Midbrain (tissue), 1 donor: Measurements from ENCODE around the gene ABCF2.

Source experiments
- DNase-seq: peaks from one replicate; lab custom pipeline; 2025; lab: John Stamatoyannopoulos, UW

The ABCF2 gene

DNA sequence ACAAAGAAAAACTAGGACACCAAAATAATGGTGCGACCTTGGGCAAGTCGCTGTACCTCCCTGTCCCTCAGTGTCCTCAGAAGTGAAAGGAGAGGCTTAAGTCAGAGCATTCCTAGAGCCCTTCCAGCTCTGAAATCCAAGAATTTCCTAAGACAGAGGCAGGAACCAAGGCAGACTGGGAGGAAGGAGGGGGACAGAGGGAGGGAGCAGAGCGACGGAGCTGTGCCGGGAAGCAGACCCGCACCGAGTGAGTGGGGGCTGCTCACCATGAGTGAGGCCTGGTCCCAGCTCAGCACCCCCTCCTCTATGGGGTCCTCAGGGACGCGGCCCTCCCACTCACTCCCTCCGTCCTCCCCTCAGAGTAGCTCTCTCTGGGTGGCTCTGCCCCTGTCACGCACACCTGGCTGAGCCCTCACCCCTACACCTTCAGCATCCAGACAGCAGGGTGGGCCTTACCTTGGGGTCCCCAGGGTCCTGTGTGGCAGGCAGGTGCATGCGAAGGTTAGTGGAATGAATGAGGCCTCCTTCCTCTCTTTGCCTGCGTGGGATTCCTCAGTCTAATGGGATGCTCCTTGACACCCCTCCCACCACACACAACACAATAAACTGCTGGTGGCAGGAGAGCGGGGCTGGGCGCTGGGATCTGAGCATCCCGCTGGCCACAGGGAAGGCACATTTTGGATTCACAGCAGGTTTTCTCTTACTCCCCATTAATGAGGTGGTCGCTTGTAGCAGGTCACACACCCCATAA lies 26.1 kb upstream of the ABCF2 start:
- no peak for DNase-seq

DNA sequence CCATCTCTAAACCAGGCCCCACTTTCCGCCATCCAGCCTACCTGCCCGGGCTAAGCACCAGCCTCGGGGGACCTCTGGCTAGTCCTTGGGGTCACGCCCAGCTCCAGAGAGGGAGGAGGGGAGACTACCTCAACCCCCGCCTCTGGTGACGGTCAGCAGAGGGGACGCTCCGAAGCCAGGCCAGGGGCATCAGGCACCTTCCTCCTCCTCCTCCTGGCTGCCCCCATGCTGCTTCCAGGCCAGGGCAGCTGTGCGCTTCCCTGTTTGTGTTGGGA lies 25.5 kb upstream of the ABCF2 start:
- DNase-seq: no peak

DNA sequence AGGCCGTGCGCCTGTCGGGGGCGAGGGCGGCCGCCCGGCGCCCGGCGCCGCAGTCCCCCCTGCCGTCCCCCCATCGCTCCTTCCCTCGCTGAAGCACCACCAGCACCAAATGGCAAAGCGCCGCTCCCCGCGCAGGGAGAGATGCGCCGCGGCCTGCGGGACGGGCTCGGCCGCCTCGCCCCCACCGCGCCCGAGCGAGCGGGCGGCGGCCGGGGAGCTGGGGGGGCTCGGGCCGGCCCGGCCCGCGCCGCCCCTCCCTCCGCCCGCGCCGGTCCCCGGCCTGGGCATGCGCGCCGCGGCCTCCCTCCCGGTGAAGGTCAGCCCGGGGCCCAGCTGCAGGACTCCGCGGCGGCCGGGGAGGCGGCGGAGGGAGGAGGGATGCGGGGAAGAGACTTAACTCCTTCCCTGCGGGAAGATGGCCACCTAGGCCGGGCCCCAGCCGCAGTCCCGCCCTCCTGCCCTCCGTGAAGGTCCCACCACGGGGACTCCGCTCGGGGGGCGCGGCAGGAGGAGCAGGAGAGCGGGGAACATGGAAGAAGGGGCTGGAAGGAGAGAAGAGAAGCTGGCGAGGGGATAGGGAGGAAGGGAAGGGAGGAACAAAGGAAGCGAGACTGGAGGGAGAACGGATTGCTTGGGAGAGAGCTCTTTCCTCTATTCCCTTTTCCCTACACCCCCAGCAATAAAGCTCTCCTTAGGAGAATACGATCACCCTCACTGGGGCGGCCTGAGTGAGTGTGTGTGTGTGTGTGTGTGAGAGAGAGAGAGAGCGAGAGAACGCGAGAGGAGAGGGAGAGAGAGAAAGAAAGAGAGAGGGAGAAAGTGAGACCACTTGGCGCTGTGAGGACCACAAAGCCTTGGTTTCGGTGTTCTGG lies 24.9 kb upstream of the ABCF2 start:
- DNase-seq: peak; percentile 85

DNA sequence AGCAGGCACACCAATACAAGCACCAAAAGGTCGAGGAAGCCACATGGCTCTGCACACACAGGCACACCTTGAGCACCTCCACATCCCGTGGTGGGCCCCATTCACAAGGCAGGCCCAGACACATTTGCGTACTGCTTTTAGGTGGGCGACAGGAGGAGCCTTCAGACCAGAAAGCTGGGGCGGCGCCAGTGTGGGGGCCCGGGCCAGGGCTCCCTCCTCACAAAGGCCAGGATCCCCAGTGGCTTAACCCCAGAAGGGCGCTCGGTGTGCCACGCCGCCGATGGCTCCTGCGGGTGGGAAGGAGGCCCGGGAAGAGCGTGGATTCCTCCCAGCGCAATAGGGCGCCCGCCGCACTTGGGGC lies 24.3 kb upstream of the ABCF2 start:
- no peak for DNase-seq

DNA sequence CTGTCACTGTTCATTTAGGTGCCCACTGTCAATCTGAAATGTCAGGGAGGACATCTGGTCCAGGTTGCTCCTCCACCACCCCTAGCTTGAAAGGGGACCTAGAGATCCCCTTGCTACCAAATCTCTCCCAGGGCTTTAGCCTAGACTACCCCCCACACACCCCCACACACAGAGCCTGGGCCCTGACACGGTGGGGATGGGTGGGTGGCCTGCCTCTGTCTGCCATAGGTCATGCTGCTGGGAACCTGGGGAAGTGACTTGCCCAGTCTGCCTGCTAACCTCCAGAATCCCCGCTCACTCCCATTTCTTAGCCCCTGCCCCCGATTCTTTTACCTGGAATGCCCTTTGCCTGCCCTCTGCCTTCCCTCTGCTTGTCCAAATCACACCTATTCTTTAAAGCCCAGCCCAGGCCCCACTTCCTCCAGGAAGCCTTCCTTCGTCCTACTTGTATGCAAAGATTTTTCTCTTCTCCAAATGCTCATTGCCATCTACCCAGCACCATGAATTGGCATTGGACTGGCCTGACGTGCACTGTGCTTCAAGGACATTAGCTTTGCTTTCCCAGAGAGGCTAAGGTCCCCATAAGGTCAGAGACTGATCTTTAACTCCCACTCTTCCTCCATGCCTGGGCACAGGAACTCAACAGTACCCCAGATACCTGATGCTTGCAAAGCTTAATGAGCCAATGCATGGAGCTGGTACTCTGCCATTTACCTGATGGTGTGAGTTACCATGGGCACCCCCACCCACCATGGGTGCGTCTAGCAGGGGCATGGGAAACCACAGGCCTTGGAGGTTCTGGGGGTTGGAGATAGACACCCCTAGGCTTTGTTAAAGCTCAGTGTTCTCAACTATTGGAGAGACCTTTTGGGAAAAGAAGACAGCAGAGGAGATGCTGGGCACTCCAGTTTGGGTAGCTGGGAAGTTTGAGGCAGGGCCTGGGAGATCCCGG lies 23.5 kb upstream of the ABCF2 start:
- DNase-seq: no peak

DNA sequence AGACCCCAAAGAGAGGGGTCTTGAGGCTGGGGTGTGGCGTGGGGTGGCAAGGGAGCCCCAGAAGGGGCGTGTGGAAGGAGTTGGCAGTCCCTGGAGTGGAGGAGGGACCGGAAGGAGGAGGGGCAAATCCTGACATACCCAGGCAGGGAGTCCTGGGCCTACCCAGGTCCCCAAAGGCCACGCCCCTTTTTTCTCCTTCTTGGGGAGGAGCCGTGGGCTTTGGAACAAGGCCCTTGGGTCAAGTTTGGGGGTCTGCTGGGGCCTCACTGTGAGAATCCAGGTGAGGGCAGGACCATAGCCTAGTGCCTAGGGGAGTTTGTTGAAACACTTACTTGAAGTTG lies 22.7 kb upstream of the ABCF2 start:
- DNase-seq: peak; percentile 26

DNA sequence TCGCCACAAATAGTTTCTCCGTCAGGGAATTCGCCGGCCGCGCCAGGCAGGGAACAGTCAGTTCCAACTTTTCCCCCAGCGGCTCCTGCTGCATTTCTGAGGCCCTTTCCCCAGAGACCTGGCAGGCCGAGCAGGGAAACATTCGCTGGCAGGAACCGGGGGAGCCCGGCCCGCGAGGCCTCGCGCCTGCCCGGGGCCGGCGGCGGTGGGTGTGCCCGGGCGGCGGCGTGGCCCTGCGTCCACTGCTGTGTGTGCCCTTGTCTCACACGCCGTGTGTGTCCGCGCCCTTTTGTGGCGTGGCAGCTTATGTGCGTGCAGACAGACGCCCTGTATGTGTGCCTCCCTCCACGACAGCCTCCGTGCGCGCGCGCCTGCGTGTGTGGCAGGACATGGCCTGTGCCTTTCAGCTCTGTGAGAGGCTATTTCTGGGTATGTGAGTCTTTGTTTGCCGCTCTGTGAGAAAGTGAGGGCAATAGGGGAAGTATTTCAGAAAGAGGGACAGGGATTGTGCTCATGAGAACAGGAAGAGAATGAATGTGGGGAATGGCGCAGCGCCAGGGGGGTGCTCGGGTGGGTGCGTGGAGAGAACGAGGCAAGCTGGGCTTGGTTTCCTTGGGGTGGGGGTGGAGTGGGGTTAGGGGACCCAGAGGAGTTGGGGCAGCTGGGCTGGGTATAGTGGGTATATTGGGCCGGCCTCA lies 22.2 kb upstream of the ABCF2 start:
- DNase-seq: peak; percentile 68

DNA sequence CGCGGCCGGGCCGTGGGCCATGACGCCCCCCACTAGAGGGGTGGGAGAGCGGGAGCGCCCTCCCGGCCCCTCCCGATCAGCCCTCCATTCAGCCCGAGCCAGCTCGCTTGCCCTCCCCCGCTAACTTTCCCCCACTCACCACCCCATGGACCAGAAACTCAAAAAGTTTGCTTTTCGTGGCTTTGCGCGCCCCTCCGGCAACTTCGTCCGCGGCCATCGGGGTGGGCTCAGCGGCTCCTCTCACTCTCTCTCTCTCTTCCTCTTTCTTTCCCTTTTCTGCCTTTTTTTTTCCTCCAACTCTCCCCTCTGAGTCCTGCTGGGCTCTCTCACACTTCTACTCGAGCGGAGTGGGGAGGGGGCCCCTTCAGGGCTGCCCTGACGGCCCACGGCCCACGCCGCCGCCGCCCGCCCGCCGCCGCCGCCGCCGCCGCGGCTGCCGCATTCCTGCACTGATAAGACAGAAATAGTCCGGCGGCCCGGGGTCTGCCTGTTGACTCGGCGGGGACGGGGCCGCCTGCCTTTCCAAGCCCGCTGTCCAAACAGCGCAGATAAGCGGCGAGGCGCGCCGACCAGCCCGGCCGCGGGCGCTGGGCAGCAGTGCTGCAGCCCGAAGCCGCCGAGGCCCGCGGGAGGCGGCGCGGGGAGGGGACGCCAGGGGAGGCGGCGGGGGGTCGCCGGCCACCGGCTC lies 21.5 kb upstream of the ABCF2 start, which contains the start of gene SMARCD3:
TSS of gene SMARCD3 (minus strand) at position 349 of the 688 bp plus-strand sequence. CDS start at position 217, 132 bp downstream.
- DNase-seq: peak; percentile 50

DNA sequence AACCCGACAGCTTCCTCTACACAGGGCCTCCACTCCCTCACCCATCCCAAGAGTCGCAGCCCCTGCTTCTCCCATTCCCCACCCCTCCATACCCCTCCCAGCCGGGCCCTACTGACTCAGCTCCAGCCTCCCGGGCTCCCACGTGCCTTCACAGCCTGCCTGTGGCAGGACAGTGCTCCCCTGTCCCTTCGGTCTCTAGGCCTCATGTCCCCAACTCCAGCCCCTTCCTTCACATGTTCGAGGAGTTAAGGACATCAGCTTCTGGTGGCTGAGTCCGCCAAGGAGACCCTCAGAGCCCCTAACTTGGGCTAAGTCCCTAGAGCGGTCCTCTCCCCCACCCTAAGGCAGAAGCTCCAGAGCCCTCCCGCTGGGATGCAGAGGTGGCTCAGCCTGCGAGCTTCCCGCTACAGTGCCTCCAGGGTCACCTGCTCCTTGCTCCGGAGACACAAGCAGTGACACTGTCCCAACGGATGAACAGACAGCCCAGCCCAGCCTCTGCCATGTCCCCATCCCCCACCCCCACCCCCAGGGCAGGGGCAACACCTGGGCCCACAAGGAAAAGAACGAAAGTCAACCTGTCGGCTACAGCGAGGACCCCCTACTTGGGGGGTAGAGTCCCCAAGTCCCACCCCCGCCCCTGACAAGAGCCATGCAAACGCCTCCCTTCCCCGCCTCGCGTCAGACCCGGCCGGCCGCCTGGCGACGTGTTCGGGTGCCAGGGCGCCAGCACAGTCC lies 20.8 kb upstream of the ABCF2 start:
- no peak for DNase-seq

DNA sequence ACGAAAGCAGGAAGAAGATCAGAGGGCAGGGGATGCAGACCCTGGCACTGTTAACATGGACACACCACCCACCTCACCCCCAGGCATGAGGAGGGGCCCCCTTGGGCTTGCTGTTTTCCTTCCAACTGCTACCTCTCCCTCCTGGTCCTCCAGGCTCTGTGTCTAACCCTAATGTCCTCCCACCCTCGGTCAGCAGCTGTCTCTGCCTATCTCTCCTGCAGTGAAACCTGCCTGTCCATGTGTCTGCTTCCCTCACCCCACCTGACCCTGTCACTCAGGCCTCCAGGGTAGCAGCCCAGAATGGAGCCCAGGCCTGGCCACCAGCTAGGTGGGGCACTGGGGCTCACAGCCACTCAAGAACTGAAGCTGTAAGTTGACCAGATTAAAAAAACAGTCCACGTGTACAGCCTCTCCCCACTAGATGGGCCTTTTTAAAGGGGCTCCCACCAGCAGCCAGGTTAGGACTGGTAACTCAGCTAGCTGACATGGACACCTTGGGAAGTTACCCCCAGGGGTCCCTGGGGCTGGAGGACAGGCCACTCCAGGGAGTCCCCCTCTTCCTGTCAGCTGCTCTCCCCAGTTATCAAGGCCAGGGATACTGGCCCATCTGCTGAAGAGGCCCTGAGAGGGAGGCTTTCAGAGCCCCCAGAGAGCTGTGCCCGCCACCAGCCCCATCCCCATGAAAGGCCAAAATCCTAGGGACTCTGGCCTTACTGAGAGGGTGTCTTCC lies 20.0 kb upstream of the ABCF2 start:
- DNase-seq: no peak

DNA sequence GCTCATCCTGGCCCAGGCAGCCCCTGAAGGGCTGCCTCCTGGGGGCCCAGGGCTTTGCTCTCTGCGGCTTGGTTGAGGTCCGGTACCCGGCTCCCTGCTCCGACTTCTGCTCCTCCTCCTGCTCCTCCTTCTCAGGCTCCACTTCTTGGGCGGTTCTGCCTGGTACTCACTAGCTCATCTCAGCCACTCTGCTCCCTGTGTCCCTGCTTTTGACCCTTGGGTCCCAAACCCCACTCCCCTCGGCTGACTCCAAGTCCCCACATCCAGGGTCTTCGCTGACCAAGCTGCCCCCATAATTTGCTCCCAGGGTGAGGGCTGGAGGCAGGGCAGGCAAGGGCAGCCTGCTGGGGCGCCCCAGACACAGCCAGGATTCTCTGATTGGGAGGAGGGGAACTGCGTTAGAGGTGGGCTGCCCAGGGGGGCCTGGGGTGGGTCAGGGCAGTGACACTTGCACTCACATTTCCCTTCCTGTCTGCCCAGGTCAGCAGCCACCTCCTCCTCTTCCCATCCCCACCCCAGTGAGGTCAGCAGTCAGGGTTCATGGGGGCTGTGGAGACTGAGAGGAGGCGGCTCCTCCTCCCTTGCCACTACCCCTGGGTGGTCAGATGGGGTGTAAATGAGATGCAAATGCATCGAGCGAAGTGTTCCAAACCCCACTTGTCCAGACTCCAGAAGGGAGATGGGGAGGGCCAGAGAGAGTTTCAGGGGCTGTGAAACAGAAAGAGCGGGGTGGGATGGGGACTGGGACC lies 19.3 kb upstream of the ABCF2 start:
- DNase-seq: no peak

DNA sequence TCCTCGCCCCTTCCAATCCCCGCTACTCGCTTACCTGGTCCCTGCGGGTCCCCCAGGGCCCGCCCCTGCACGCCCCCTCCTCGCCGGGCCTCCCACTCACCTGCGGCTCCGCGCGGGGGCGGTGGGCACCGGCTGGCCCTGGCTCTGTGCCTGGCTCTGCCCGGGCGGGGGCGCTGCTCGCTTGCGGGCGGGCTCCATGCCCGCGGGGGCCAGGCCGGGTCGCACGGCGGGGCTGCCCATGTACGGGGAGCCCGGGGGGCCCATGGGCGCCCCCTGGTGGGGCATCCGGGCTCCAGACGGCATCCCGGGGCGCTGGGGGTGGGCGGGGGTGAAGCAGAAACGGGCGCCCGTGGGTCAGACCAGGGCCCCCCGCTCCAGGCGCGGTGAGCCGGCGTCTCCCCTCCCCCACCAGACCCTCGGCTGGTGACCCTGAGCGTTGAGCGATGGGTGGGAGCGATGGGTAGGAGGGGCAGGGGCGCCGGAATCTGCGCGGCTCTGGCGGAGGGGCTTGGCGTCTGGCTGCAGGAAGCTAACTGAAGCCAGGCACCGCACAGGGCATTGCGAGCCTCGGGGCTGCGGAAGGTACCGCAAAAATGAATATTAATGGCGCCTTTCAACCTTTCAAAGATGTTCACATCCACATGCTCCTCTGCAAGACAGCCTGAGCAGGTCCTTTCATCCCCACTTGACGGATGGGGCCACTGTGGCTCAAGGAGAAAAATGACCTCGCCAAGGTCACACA lies 18.5 kb upstream of the ABCF2 start:
- no peak for DNase-seq

DNA sequence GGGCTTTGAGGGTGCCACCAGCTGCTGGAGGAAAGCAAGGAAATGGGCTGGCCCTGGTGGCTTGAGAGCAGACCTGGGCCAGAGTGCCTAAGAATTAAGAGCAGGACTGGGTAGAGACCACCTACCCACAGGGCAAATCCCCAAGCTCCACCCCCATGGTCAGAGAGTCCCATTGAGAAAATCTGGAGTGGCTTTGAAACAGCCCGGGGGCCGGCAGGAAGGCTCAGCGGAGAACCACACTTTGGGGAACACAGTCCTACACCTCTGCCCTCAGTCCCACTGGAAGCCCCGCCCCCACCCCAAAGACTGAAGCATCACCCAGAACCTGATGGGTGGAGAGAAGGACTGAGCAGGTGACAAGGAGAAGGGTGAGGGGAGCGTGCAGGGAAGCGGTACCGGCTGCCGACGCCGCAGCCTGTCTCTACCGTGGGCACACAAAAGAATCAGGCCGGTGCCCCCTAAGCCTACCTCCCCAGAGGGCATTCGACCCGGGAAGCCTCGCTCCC lies 17.9 kb upstream of the ABCF2 start:
- no peak for DNase-seq

DNA sequence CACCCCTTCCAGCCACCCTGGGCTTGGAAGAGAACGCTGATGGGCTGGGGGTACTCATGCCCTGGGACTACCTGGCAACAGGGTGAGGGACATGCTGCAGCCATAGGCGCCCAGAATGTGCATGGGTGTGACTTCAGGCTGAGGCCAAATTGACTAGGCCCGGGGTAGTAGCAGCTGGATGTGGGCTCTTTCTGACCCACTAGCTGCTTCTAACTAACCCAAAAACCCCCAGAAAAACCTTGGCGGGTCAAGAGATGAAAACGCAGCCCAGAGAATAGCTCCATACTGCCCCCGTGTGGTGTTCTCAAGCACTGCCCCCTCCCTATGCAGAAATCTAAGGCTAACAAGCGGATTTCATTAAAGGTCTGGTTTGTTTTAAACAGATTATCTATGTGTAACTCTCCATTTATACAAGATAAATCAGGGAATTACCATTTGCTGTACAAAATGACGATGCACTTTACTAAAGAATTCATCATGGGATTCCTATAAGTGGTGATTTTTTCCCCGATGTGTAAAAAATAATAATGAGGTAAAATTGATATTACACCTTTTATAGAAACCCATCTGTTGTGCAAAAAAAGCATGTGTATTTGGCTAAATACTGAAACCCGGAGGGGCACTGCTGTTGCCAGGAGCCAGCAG lies 17.3 kb upstream of the ABCF2 start:
- DNase-seq: peak; percentile 65

DNA sequence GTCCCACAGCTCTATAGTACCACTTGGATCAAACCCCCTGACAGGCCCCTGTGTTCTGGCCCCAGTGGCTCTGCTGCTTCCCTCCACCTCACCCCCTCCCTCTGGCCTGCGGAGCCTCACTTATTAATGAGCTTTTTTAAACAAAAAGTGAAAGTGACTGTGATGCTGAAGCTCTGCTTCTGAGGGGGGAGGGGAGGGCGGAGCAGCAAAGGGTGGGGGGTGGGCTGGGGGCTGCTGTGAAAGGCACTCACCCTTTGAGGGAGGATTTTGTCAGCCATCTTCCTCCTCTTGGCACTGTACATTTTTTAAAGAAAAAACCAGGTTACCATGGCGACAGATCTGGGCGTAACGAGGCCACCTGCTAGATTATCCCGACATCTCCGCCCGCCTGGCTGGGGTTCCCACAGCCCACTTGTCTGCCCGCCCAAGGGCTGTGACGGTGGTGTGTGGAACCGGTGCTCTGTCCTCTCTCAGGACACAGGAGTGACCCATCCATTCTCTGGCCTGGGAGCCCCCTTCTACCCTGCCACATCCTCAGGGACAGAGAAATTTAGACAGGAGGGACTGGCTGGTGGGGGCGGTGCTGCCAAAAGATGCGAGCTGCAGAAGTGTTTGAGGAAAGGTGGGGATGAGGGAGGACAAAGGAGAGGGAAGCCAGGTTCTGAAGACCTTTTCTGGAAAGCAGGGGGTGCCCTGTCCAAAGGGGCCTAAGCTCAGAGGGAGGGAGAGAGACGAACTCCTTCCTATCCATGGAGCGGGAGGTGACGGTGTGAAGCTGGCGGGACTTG lies 16.6 kb upstream of the ABCF2 start:
- DNase-seq: no peak

DNA sequence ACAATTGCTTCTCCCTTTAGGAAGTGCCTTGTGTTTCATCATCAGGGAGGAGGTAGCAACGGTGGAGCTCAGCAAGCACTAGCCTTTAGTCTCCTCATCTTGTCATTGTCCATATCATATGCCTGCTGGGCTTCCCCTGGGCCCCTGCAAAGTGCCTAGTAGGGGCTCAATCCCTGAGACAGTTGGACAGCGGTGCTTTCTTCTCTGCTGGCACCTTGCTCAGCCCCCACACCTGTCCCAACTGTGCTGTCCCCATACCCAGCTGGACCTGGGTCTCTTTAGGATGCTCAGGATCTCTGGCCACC lies 16.0 kb upstream of the ABCF2 start:
- DNase-seq: no peak
